ENCODE data around the gene RBBP7. TPM values are rescaled to one million over a fixed set of nuclear protein-coding genes. Genes with fewer than 3 reads are reported as not detected.
A peak's percentile ranks its signal among the peaks of the same experiment; 100 is the strongest.

The RBBP7 gene
- total RNA-seq, 1 experiment from 2014 or later, result 155 TPM

DNA sequence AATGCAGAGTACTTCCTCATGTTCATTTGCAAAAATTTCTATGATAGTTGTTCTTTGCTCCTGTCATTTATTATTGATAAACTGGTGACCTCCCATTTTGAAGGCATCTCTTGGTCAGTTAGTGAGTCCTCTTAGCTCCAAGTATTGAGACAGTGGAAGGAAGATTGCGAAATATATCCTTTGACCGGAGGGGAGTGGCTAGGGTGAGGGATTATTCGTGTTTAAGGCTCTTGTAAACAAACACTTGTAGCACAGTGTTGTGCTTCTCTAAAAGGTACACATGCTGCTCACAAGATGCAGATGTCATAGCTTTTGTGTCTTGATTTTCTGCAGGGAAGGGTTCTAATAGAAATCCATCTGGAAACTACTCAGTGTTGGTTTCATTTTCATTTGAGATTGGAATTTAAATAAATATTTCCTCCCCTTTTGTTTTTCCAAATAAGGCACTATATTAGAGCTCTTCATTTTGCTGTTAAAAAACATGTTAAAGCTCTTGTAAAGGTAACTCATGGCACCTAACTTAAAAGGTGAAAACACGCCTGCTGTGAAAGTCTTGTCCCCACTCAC, 62.1 kb downstream of the RBBP7 start:
- peaks cover 13% of the 10 kb centered on the region for H3K36me3 ChIP-seq (ENCODE audit: low read depth, low read length)
- ChIA-PET POLR2A (ENCODE audit: unreplicated experiment) (interaction anchor here (0.5 kb wide), 1 partner anchor 21 kb away, joined by 8 read pairs; no protein-coding TSS in a partner anchor), CTCF (no interaction called here)
- H3K4me2 ChIP-seq (ENCODE audit: low read length), result peak overlapping the region; percentile 27
- H2AFZ ChIP-seq (ENCODE audit: low read length), result no peak overlapping the region
- no peak overlapping the region for H3K9ac ChIP-seq (ENCODE audit: low read length)
- no peaks in the 10 kb centered on the region for H3K9me3 ChIP-seq (ENCODE audit: low read length)
- H3K27me3 ChIP-seq (ENCODE audit: low read length), result no peaks in the 10 kb centered on the region
- no peak overlapping the region for H3K4me3 ChIP-seq (ENCODE audit: low read length)
- H3K27ac ChIP-seq (ENCODE audit: low read length), result no peak overlapping the region
- H3K79me2 ChIP-seq (ENCODE audit: low read length), result peaks cover 83% of the 10 kb centered on the region
- H3F3A ChIP-seq (ENCODE audit: low read length, unreplicated experiment), result no peaks in the 10 kb centered on the region
- intact Hi-C loops (cut with micrococcal nuclease), result no loop called here
- H3K9me2 ChIP-seq (replicated peaks; ENCODE audit: low read length), result no peaks in the 10 kb centered on the region
- H3K4me1 ChIP-seq (ENCODE audit: insufficient read depth, low read length), result peaks cover 10% of the 10 kb centered on the region
- DNase-seq (peak; percentile 54), ATAC-seq (peak; percentile 62)
- H4K20me1 ChIP-seq (ENCODE audit: low read length), result peaks cover 23% of the 10 kb centered on the region; the same call in 1 of the 2 replicates
- BruUV-seq (replicated peaks), result no TSS peak
- TF ChIP-seq EZH2phosphoT487 (IDR thresholded peaks at IDR 0.05; ENCODE audit: borderline replicate concordance, low read length), result no peak
- TF ChIP-seq, protein P1, sequence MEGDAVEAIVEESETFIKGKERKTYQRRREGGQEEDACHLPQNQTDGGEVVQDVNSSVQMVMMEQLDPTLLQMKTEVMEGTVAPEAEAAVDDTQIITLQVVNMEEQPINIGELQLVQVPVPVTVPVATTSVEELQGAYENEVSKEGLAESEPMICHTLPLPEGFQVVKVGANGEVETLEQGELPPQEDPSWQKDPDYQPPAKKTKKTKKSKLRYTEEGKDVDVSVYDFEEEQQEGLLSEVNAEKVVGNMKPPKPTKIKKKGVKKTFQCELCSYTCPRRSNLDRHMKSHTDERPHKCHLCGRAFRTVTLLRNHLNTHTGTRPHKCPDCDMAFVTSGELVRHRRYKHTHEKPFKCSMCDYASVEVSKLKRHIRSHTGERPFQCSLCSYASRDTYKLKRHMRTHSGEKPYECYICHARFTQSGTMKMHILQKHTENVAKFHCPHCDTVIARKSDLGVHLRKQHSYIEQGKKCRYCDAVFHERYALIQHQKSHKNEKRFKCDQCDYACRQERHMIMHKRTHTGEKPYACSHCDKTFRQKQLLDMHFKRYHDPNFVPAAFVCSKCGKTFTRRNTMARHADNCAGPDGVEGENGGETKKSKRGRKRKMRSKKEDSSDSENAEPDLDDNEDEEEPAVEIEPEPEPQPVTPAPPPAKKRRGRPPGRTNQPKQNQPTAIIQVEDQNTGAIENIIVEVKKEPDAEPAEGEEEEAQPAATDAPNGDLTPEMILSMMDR (conservative IDR thresholded peaks at IDR 0.05; ENCODE audit: low read depth, low read length), result no peak
- no peak for TF ChIP-seq EZH2 (IDR thresholded peaks at IDR 0.05; ENCODE audit: low read length, unreplicated experiment)

DNA sequence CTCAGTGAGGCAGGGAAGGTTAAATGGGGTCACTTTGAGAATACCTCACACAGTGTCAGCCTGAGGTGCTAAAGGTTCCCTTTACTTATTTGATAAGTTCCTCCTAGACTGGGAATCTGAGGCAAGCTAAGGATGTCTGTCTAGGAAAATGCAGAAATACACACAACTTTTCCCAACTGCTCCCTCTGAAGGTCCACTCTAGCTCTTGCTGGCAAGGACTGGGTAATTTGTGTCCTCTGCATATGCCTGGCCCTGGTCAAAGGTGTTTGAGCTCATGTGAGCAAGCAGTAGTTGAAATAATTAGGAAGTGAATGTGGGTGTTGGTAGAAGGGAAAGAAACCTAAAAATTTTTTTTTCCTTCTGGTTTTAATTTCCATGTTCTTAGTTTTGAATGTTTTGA, 62.6 kb downstream of the RBBP7 start:
- no peak overlapping the region for H2AFZ ChIP-seq (ENCODE audit: low read length)
- peak; percentile 18; the same call in 1 of the 2 replicates for ATAC-seq
- H3K9me3 ChIP-seq (ENCODE audit: low read length), result no peaks in the 10 kb centered on the region
- peaks cover 9% of the 10 kb centered on the region for H3K36me3 ChIP-seq (ENCODE audit: low read depth, low read length)
- TF ChIP-seq EZH2 (IDR thresholded peaks at IDR 0.05; ENCODE audit: low read length, unreplicated experiment) (no peak), EZH2phosphoT487 (IDR thresholded peaks at IDR 0.05; ENCODE audit: borderline replicate concordance, low read length) (no peak)
- TF ChIP-seq, protein P1 (conservative IDR thresholded peaks at IDR 0.05; ENCODE audit: low read depth, low read length), result no peak
- no TSS peak for BruUV-seq (replicated peaks)
- peaks cover 23% of the 10 kb centered on the region; the same call in 1 of the 2 replicates for H4K20me1 ChIP-seq (ENCODE audit: low read length)
- H3K9ac ChIP-seq (ENCODE audit: low read length), result no peak overlapping the region
- intact Hi-C loops (cut with micrococcal nuclease), result no loop called here
- no peaks in the 10 kb centered on the region for H3K27me3 ChIP-seq (ENCODE audit: low read length)
- H3K27ac ChIP-seq (ENCODE audit: low read length), result no peak overlapping the region
- CTCF ChIA-PET, result no interaction called here
- peak overlapping the region; percentile 27 for H3K4me2 ChIP-seq (ENCODE audit: low read length)
- H3F3A ChIP-seq (ENCODE audit: low read length, unreplicated experiment), result no peaks in the 10 kb centered on the region
- DNase-seq, result no peak
- POLR2A ChIA-PET (ENCODE audit: unreplicated experiment), result no interaction called here
- H3K79me2 ChIP-seq (ENCODE audit: low read length), result peaks cover 83% of the 10 kb centered on the region
- H3K9me2 ChIP-seq (replicated peaks; ENCODE audit: low read length), result no peaks in the 10 kb centered on the region
- no peak overlapping the region for H3K4me3 ChIP-seq (ENCODE audit: low read length)
- H3K4me1 ChIP-seq (ENCODE audit: insufficient read depth, low read length), result peaks cover 10% of the 10 kb centered on the region

DNA sequence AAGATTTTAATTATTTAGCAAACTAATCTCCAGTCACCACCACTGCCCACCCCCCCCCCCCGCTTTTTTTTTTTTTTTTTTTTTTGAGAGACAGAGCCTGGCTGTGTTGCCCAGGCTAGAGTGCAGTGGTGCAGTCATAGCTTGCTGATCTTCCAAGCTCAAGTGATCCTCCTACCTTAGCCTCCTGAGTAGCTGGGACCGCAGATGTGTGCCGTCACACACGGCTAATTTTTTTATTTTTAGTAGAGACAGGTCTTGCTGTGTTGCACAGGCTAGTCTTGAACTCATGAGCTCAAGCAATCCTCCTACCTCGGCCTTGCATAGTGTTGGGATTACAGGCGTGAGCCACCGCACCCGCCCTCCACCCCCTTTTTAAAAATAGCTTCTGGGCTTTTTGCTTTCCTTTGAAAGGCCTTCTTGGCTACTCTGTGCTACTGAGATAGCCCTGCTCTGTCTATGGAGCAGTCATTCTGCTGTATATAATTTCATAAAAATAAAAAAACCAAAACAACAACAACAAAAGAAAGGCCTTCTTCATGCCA, 65.2 kb downstream of the RBBP7 start:
- Histone ChIP-seq H4K20me1 (ENCODE audit: low read length) (peaks cover 23% of the 10 kb centered on the region; the same call in 1 of the 2 replicates), H3K4me2 (ENCODE audit: low read length) (no peak overlapping the region), H3K27me3 (ENCODE audit: low read length) (no peaks in the 10 kb centered on the region), H3K27ac (ENCODE audit: low read length) (no peak overlapping the region), H3K4me3 (ENCODE audit: low read length) (no peak overlapping the region), H3K9me2 (replicated peaks; ENCODE audit: low read length) (no peaks in the 10 kb centered on the region), H2AFZ (ENCODE audit: low read length) (no peak overlapping the region), H3F3A (ENCODE audit: low read length, unreplicated experiment) (no peaks in the 10 kb centered on the region), H3K9me3 (ENCODE audit: low read length) (no peaks in the 10 kb centered on the region), H3K79me2 (ENCODE audit: low read length) (peaks cover 82% of the 10 kb centered on the region), H3K36me3 (ENCODE audit: low read depth, low read length) (peaks cover 8% of the 10 kb centered on the region), H3K9ac (ENCODE audit: low read length) (no peak overlapping the region), H3K4me1 (ENCODE audit: insufficient read depth, low read length) (peaks cover 10% of the 10 kb centered on the region)
- ChIA-PET POLR2A (ENCODE audit: unreplicated experiment) (no interaction called here), CTCF (no interaction called here)
- ATAC-seq (no peak), DNase-seq (no peak)
- TF ChIP-seq EZH2phosphoT487 (IDR thresholded peaks at IDR 0.05; ENCODE audit: borderline replicate concordance, low read length) (no peak), EZH2 (IDR thresholded peaks at IDR 0.05; ENCODE audit: low read length, unreplicated experiment) (no peak)
- BruUV-seq (replicated peaks), result no TSS peak
- intact Hi-C loops (cut with micrococcal nuclease), result no loop called here
